ENCODE measurements around the gene CD79A.

The CD79A gene

GRCh38 chr19:41850381-41850780, 26.7 kb upstream of the CD79A start:
- no peak for DNase-seq (ENCODE audit: extremely low read depth, insufficient read length)
- Histone ChIP-seq H3K4me3 (replicated peaks; ENCODE audit: low read depth, low read length) (no peak overlapping the region), H3K36me3 (ENCODE audit: control insufficient read depth, insufficient read depth, low read length) (no peaks in the 10 kb centered on the region), H3K27me3 (replicated peaks; ENCODE audit: control insufficient read depth, insufficient read depth, low read length) (0 out of 2 replicates have a peak, but pooled peaks cover 1% of the 10 kb centered on the region)
- no peak for TF ChIP-seq CTCF (IDR thresholded peaks at IDR 0.05; ENCODE audit: insufficient read depth, low read length, poor library complexity, severe bottlenecking)

- DNase-seq (ENCODE audit: extremely low read depth, insufficient read length), result no peak
These were observed 25.6 kb upstream of the CD79A start for GRCh38 chr19:41851456-41851855.

DNA sequence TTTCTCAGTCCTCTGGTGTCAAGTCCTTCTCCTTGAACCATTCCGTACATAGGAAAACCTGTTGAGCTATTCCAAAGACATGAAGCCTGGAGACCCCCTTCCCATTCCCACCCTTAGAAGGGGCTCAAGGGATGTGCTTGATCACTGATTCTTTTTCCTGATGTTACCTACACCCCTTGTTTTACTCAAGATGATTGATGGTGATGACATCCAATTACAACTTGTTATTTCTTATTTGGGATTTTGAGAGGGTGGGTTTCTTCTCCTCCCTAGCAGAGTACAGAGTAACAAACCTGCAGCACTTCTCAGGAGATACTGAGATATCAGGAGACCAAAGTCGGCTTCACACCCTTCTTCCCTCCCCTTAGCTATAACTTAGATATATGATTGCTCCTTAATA, 23.7 kb upstream of the CD79A start:
- DNase-seq (ENCODE audit: extremely low read depth, insufficient read length), result no peak
- Histone ChIP-seq H3K27me3 (replicated peaks; ENCODE audit: control insufficient read depth, insufficient read depth, low read length) (0 out of 2 replicates have a peak, but pooled peaks cover 1% of the 10 kb centered on the region), H3K36me3 (ENCODE audit: control insufficient read depth, insufficient read depth, low read length) (no peaks in the 10 kb centered on the region), H3K4me3 (replicated peaks; ENCODE audit: low read depth, low read length) (no peak overlapping the region)
- TF ChIP-seq CTCF (IDR thresholded peaks at IDR 0.05; ENCODE audit: insufficient read depth, low read length, poor library complexity, severe bottlenecking), result no peak

More at GRCh38 chr19:41851456-41851855, 25.6 kb upstream of the CD79A start:
- no peaks in the 10 kb centered on the region for H3K36me3 ChIP-seq (ENCODE audit: control insufficient read depth, insufficient read depth, low read length)
- H3K27me3 ChIP-seq (replicated peaks; ENCODE audit: control insufficient read depth, insufficient read depth, low read length), result 0 out of 2 replicates have a peak, but pooled peaks cover 1% of the 10 kb centered on the region
- TF ChIP-seq CTCF (IDR thresholded peaks at IDR 0.05; ENCODE audit: insufficient read depth, low read length, poor library complexity, severe bottlenecking), result no peak
- H3K4me3 ChIP-seq (replicated peaks; ENCODE audit: low read depth, low read length), result no peak overlapping the region

DNA sequence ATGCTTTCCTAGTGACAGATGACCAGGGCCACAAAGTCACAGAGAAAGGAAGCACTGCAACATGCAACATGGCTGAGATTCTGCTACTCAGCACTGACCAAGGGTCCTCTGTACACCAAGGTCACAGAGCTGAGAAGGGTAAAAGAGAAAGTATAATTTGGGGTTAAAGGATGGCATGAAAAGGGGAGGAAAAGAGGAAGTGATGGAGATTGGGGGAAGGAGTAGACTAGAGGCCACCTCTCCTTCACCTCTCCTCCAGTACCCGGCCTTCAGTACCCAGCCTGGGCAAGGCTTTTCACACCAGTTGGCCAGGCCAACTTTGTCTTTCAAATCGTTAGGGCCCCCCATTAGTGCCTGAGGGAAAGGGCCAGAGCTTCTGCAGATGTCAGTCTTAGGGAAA, 23.3 kb upstream of the CD79A start:
- no peak overlapping the region for H3K4me3 ChIP-seq (replicated peaks; ENCODE audit: low read depth, low read length)
- no peaks in the 10 kb centered on the region for H3K36me3 ChIP-seq (ENCODE audit: control insufficient read depth, insufficient read depth, low read length)
- 0 out of 2 replicates have a peak, but pooled peaks cover 1% of the 10 kb centered on the region for H3K27me3 ChIP-seq (replicated peaks; ENCODE audit: control insufficient read depth, insufficient read depth, low read length)
- TF ChIP-seq CTCF (IDR thresholded peaks at IDR 0.05; ENCODE audit: insufficient read depth, low read length, poor library complexity, severe bottlenecking), result no peak
- no peak for DNase-seq (ENCODE audit: extremely low read depth, insufficient read length)

- Histone ChIP-seq H3K36me3 (ENCODE audit: control insufficient read depth, insufficient read depth, low read length) (peaks cover 23% of the 10 kb centered on the region), H3K27me3 (replicated peaks; ENCODE audit: control insufficient read depth, insufficient read depth, low read length) (no peaks in the 10 kb centered on the region), H3K4me3 (replicated peaks; ENCODE audit: low read depth, low read length) (peak overlapping the region; percentile 34)
- DNase-seq (ENCODE audit: extremely low read depth, insufficient read length), result no peak
- TF ChIP-seq CTCF (IDR thresholded peaks at IDR 0.05; ENCODE audit: insufficient read depth, low read length, poor library complexity, severe bottlenecking), result peak; percentile 57
These were observed 17.9 kb upstream of the CD79A start for GRCh38 chr19:41859213-41859617.

Data from GM06990 (cell line).